ENCODE data around the gene TP63.

The TP63 gene

GRCh38 chr3:189684317-189684716, 53.1 kb downstream of the TP63 start:
- DNase-seq (ENCODE audit: low read depth in 2 of 2), result no peak

- no peak for DNase-seq (ENCODE audit: low read depth in 2 of 2)
These were observed 54.1 kb downstream of the TP63 start for GRCh38 chr3:189685291-189685690.

- DNase-seq (ENCODE audit: low read depth in 2 of 2), result no peak
These were observed 54.7 kb downstream of the TP63 start for GRCh38 chr3:189685860-189686259.

GRCh38 chr3:189687475-189687874, 56.3 kb downstream of the TP63 start:
- DNase-seq (ENCODE audit: low read depth in 2 of 2), result no peak

GRCh38 chr3:189688262-189688661, 57.1 kb downstream of the TP63 start:
- no peak for DNase-seq (ENCODE audit: low read depth in 2 of 2)

GRCh38 chr3:189689625-189690024, 58.4 kb downstream of the TP63 start:
- no peak for DNase-seq (ENCODE audit: low read depth in 2 of 2)

- no peak for DNase-seq (ENCODE audit: low read depth in 2 of 2)
These were observed 59.0 kb downstream of the TP63 start for GRCh38 chr3:189690237-189690636.

- no peak for DNase-seq (ENCODE audit: low read depth in 2 of 2)
These were observed 59.5 kb downstream of the TP63 start for GRCh38 chr3:189690672-189691071.

- no peak for DNase-seq (ENCODE audit: low read depth in 2 of 2)
These were observed 64.2 kb downstream of the TP63 start for GRCh38 chr3:189695400-189695799.

- no peak for DNase-seq (ENCODE audit: low read depth in 2 of 2)
These were observed 67.6 kb downstream of the TP63 start for GRCh38 chr3:189698811-189699210.

- DNase-seq (ENCODE audit: low read depth in 2 of 2), result no peak
These were observed 68.7 kb downstream of the TP63 start for GRCh38 chr3:189699885-189700284.

GRCh38 chr3:189702066-189702646, 71.0 kb downstream of the TP63 start:
- no peak for DNase-seq (ENCODE audit: low read depth in 2 of 2)

GRCh38 chr3:189703865-189704264, 72.7 kb downstream of the TP63 start:
- no peak for DNase-seq (ENCODE audit: low read depth in 2 of 2)

- DNase-seq (ENCODE audit: low read depth in 2 of 2), result no peak
These were observed 77.2 kb downstream of the TP63 start for GRCh38 chr3:189708375-189708774.

- no peak for DNase-seq (ENCODE audit: low read depth in 2 of 2)
These were observed 79.6 kb downstream of the TP63 start for GRCh38 chr3:189710620-189711402.

- DNase-seq (ENCODE audit: low read depth in 2 of 2), result no peak
These were observed 81.8 kb downstream of the TP63 start for GRCh38 chr3:189712906-189713483.

GRCh38 chr3:189714991-189715961, 84.1 kb downstream of the TP63 start:
- DNase-seq (ENCODE audit: low read depth in 2 of 2), result no peak

GRCh38 chr3:189718215-189718614, 87.0 kb downstream of the TP63 start:
- no peak for DNase-seq (ENCODE audit: low read depth in 2 of 2)

- DNase-seq (ENCODE audit: low read depth in 2 of 2), result no peak
These were observed 89.7 kb downstream of the TP63 start for GRCh38 chr3:189720736-189721417.

- no peak for DNase-seq (ENCODE audit: low read depth in 2 of 2)
These were observed 90.9 kb downstream of the TP63 start for GRCh38 chr3:189721873-189722665.

- DNase-seq (ENCODE audit: low read depth in 2 of 2), result no peak
These were observed 93.2 kb downstream of the TP63 start for GRCh38 chr3:189724356-189724755.
